ENCODE measurements around the gene FAM229B.

GRCh38 chr6:112037783-112038216, 49.6 kb upstream of the FAM229B start:
- TF ChIP-seq CTCF (IDR thresholded peaks at IDR 0.05) (no peak), POLR2AphosphoS5 (IDR thresholded peaks at IDR 0.05) (peak in 1 of 2 donors; percentile 31), EP300 (IDR thresholded peaks at IDR 0.05) (no peak)
